Gastroesophageal sphincter (tissue), 3 donors: ENCODE results near the gene C6orf47.

Experiments used
- EP300 ChIP-seq: sonication (generic); formaldehyde crosslinking; IDR thresholded peaks from one replicate; pipeline ENCODE4 v1.6.1; 2017; ENCODE audit warnings: antibody characterized with exemption, mild to moderate bottlenecking
- POLR2A ChIP-seq, 2 donors: fragments of 450-650 bp; IDR thresholded peaks; one replicate each; pipeline ENCODE4 v1.6.1; 2017; ENCODE audit warnings: antibody characterized with exemption in 2 of 2, mild to moderate bottlenecking in 2 of 2, moderate library complexity in 1 of 2
- POLR2AphosphoS5 ChIP-seq: sonication (generic); formaldehyde crosslinking; IDR thresholded peaks from one replicate; pipeline ENCODE4 v1.6.1; 2017; ENCODE audit warnings: antibody characterized with exemption
- TF ChIP-seq, protein P1 (sequence below), 4 experiments: fragments of 200-600 bp in 2 of 4; fragments of 450-650 bp in 2 of 4; sonication (generic) in 1 of 4; IDR thresholded peaks; one replicate each; pipeline ENCODE4 v1.5.1; 2017 to 2019; ENCODE audit warnings: antibody characterized with exemption in 4 of 4, mild to moderate bottlenecking in 2 of 4, moderate library complexity in 2 of 4

DNA sequence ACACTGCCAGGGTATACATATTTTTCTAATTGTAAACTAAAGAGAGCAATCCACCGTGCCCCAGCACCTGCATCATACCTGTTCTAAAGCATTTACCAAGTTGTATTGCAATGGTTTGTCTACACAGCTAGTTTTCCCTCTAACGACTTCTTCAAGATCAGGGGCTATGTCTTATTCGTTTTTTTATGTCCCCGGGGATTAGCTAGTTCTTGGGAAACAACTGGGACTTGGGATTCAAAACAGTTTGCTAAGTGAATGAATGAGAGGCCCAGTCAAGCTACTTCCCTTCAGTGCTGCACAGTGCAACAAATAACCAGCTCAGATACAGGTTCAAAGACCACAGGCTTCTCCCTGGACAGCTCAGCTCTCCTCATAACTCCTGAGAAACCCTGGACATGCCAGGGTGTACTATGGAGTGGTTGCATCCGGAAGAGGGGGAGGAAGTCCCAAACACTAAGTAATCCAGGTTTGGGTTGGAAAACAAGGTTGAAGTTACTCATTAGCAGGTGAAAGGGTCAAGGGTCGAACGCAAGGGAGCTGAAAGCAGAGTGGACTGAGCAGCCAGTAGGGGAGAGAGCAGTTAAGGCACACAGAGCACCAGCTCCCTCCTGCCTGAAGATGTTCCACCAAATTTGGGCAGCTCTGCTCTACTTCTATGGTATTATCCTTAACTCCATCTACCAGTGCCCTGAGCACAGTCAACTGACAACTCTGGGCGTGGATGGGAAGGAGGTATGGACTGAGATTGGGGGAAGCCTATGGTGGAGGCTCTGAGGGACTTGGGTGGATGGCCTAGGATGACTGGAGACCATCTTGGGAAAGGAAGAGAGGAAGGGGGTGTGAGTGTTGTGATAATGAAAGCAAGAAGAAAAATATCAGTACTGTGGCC lies 5.0 kb downstream of the C6orf47 start, which contains the start of gene APOM:
- TF ChIP-seq, protein P1, sequence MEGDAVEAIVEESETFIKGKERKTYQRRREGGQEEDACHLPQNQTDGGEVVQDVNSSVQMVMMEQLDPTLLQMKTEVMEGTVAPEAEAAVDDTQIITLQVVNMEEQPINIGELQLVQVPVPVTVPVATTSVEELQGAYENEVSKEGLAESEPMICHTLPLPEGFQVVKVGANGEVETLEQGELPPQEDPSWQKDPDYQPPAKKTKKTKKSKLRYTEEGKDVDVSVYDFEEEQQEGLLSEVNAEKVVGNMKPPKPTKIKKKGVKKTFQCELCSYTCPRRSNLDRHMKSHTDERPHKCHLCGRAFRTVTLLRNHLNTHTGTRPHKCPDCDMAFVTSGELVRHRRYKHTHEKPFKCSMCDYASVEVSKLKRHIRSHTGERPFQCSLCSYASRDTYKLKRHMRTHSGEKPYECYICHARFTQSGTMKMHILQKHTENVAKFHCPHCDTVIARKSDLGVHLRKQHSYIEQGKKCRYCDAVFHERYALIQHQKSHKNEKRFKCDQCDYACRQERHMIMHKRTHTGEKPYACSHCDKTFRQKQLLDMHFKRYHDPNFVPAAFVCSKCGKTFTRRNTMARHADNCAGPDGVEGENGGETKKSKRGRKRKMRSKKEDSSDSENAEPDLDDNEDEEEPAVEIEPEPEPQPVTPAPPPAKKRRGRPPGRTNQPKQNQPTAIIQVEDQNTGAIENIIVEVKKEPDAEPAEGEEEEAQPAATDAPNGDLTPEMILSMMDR (IDR thresholded peaks at IDR 0.05): no peak
- no peak for TF ChIP-seq POLR2A (IDR thresholded peaks at IDR 0.05)
- TF ChIP-seq POLR2AphosphoS5: no peak
- no peak for TF ChIP-seq EP300
